Keratinocyte (primary cell): ENCODE results near the gene ZGPAT. TPM values are rescaled to one million over a fixed set of nuclear protein-coding genes. Genes with fewer than 3 reads are reported as not detected.

Experiments used
- DNase-seq: peaks from one replicate; pipeline ENCODE4 v3.0.0-alpha.2; 2011; ENCODE audit warnings: low read depth, missing footprints, low spot score
- FAIRE-seq: peaks from 2 replicates; lab custom pipeline; 2011; peaks lifted over from hg19 to GRCh38; lab: Jason Lieb, UNC
- H2AFZ ChIP-seq: 2 replicates; pipeline ENCODE4 v1.6.0; 2012; ENCODE audit warnings: low read length, control low read depth, inconsistent platforms; ENCODE audit not compliant: control insufficient read depth
- H3K27ac ChIP-seq: 2 replicates; pipeline ENCODE4 v1.5.1; 2011; ENCODE audit warnings: low read length; ENCODE audit not compliant: control insufficient read depth, insufficient read depth
- H3K27me3 ChIP-seq: 3 replicates; pipeline ENCODE4 v1.6.0; 2011; ENCODE audit warnings: low read length; ENCODE audit not compliant: control insufficient read depth, insufficient read depth; ENCODE audit errors: extremely low read depth
- H3K36me3 ChIP-seq, 2 experiments: 2 replicates in 1 of 2; 3 replicates in 1 of 2; pipeline ENCODE4 v1.5.1; 2011; ENCODE audit warnings: low read length in 2 of 2, mild to moderate bottlenecking in 1 of 2; ENCODE audit not compliant: control insufficient read depth in 2 of 2, insufficient read depth in 2 of 2; ENCODE audit errors: extremely low read depth in 1 of 2
- H3K4me1 ChIP-seq: 3 replicates; pipeline ENCODE4 v1.5.1; 2011; ENCODE audit warnings: low read length; ENCODE audit not compliant: control insufficient read depth, insufficient read depth; ENCODE audit errors: extremely low read depth
- H3K4me2 ChIP-seq: 3 replicates; pipeline ENCODE4 v1.6.0; 2011; ENCODE audit warnings: low read depth, low read length; ENCODE audit not compliant: control insufficient read depth, insufficient read depth; ENCODE audit errors: extremely low read depth
- H3K4me3 ChIP-seq, 3 experiments: fragments of 200-600 bp in 1 of 3; sonication (generic) in 1 of 3; 2 replicates in 2 of 3; 3 replicates in 1 of 3; pipeline ENCODE4 v1.5.1; 2011 to 2016; ENCODE audit warnings: low read length in 3 of 3, mild to moderate bottlenecking in 3 of 3, control low read depth in 2 of 3, inconsistent platforms in 1 of 3, low read depth in 1 of 3, mixed read lengths in 1 of 3, mixed run types in 1 of 3, moderate library complexity in 1 of 3; ENCODE audit not compliant: control insufficient read depth in 2 of 3, insufficient read depth in 2 of 3; ENCODE audit errors: extremely low read depth in 1 of 3
- H3K79me2 ChIP-seq: 2 replicates; pipeline ENCODE4 v1.6.0; 2012; ENCODE audit warnings: low read length; ENCODE audit not compliant: control insufficient read depth, insufficient read depth
- H3K9ac ChIP-seq: 3 replicates; pipeline ENCODE4 v1.6.0; 2011; ENCODE audit warnings: low read length; ENCODE audit not compliant: control insufficient read depth, insufficient read depth; ENCODE audit errors: extremely low read depth
- H3K9me1 ChIP-seq: 3 replicates; pipeline ENCODE4 v1.6.0; 2011; ENCODE audit warnings: low read length; ENCODE audit not compliant: control insufficient read depth, insufficient read depth; ENCODE audit errors: extremely low read depth
- H3K9me3 ChIP-seq: 2 replicates; pipeline ENCODE4 v1.5.1; 2012; ENCODE audit warnings: low read depth, low read length; ENCODE audit not compliant: control insufficient read depth
- H4K20me1 ChIP-seq: 3 replicates; pipeline ENCODE4 v1.6.0; 2011; ENCODE audit warnings: low read length; ENCODE audit not compliant: control insufficient read depth, insufficient read depth; ENCODE audit errors: extremely low read depth
- EZH2 ChIP-seq: IDR thresholded peaks from one replicate; pipeline ENCODE4 v1.6.1; 2012; ENCODE audit warnings: inconsistent platforms, mild to moderate bottlenecking, low read length, moderate library complexity
- dilution Hi-C: fragments of 300-500 bp; cut with MboI; formaldehyde crosslinking; loops from one replicate; pipeline ENCODE4 v1.7.0; 2020; ENCODE audit warnings: low sequenced_read_pairs; ENCODE audit not compliant: extremely low pct_ligation_motif_present
- polyA plus RNA-seq, 5 experiments: library from polyadenylated mRNA; depleted of rRNA in 3 of 5; stranded (reverse) in 3 of 5; stranded (forward) in 1 of 5; unstranded in 1 of 5; fragments of >200 nt; gene quantifications; 1 replicate in 1 of 5; 2 replicates in 3 of 5; 3 replicates in 1 of 5; pipeline versions ENCODE4 v1.2.1 to v1.2.3, GENCODE V29; 2011 to 2012; ENCODE audit warnings: missing spikeins in 2 of 5, low read depth in 1 of 5, low replicate concordance in 1 of 5
- TF ChIP-seq, protein P1 (sequence below), 3 experiments: IDR thresholded peaks in 1 of 3; conservative IDR thresholded peaks in 1 of 3; optimal IDR thresholded peaks in 1 of 3; 2 replicates in 2 of 3; 3 replicates in 1 of 3; pipeline versions ENCODE3 to v1.5.1; 2011; ENCODE audit warnings: low read length in 3 of 3, mild to moderate bottlenecking in 3 of 3, moderate library complexity in 2 of 3, control low read depth in 1 of 3, inconsistent platforms in 1 of 3; ENCODE audit not compliant: insufficient read depth in 2 of 3; ENCODE audit errors: extremely low read depth in 1 of 3

The ZGPAT gene
- polyA plus RNA-seq, 1 donor (not counting 4 experiments of a cell fraction or from before 2014, with no cell fraction given), result 7.8 TPM

DNA sequence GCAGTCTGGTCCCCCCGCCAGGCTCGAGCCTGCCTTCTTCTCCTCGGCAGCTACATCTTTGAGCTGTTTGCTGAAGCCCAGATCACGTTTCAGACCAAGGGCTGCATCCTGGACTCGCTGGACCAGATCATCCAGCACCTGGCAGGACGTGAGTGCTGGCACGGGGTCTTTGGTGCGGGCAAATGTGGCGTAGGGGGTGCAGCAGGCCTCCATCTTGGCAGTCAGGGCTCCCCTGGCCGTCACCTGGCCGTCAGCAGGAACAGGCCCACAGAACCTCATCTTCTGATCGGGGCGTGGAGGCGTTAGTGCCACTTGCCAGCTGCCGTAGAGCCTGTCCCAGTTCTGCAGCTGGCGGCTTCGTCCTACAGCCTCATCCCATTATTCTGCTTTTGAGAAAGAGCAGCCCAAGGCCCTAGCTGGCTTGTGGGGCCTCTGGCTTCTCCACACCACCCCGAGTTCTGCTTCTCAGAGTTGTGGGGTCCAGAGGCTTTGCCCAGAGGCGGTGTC is 28.0 kb upstream of the ZGPAT start:
- Histone ChIP-seq H3K36me3 (peaks cover 14 to 21% of the 10 kb centered on the region in 2 experiments), H3K9me1 (no peaks in the 10 kb centered on the region), H3K27me3 (no peaks in the 10 kb centered on the region), H4K20me1 (no peaks in the 10 kb centered on the region), H3K79me2 (no peaks in the 10 kb centered on the region), H2AFZ (no peak overlapping the region), H3K27ac (no peak overlapping the region), H3K9ac (no peak overlapping the region), H3K4me1 (peaks cover 21% of the 10 kb centered on the region), H3K4me2 (no peak overlapping the region), H3K9me3 (no peaks in the 10 kb centered on the region), H3K4me3 (no peak overlapping the region)
- DNase-seq (no peak), FAIRE-seq (no peak)
- dilution Hi-C loops, result no loop called here
- TF ChIP-seq, protein P1, sequence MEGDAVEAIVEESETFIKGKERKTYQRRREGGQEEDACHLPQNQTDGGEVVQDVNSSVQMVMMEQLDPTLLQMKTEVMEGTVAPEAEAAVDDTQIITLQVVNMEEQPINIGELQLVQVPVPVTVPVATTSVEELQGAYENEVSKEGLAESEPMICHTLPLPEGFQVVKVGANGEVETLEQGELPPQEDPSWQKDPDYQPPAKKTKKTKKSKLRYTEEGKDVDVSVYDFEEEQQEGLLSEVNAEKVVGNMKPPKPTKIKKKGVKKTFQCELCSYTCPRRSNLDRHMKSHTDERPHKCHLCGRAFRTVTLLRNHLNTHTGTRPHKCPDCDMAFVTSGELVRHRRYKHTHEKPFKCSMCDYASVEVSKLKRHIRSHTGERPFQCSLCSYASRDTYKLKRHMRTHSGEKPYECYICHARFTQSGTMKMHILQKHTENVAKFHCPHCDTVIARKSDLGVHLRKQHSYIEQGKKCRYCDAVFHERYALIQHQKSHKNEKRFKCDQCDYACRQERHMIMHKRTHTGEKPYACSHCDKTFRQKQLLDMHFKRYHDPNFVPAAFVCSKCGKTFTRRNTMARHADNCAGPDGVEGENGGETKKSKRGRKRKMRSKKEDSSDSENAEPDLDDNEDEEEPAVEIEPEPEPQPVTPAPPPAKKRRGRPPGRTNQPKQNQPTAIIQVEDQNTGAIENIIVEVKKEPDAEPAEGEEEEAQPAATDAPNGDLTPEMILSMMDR (optimal IDR thresholded peaks at IDR 0.05 in 1 of 3, IDR thresholded peaks at IDR 0.05 in 1 of 3, conservative IDR thresholded peaks at IDR 0.05 in 1 of 3; ENCODE audit: extremely low read depth in 1 of 3, insufficient read depth in 2 of 3, low read length in 3 of 3), result no peak
- no peak for TF ChIP-seq EZH2

DNA sequence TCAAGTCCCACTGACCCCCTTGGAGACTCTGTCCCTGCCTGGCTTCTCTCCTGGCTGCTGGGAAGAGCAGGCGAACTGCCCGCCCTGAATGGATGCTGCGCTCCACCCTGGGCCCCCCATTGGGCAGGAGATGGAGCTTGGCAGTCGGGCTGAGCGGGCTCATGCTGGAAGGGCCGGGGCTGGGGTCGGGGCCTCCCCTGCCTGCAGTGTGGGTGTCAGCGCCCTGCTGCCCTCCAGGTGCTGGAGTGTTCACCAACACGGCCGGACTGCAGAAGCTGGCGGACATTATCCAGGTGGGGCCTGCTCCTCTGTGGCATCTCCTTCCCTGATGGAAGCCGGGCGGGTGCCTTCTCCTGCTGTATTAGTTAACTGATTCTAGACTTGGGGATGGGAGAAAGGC is 27.4 kb upstream of the ZGPAT start:
- Histone ChIP-seq H3K79me2 (no peaks in the 10 kb centered on the region), H4K20me1 (no peaks in the 10 kb centered on the region), H2AFZ (no peak overlapping the region), H3K9ac (no peak overlapping the region), H3K27ac (no peak overlapping the region), H3K4me1 (peaks cover 21% of the 10 kb centered on the region), H3K36me3 (peaks cover 11 to 21% of the 10 kb centered on the region in 2 experiments), H3K27me3 (no peaks in the 10 kb centered on the region), H3K4me3 (no peak overlapping the region), H3K9me3 (no peaks in the 10 kb centered on the region), H3K9me1 (no peaks in the 10 kb centered on the region), H3K4me2 (no peak overlapping the region)
- TF ChIP-seq, protein P1 (optimal IDR thresholded peaks at IDR 0.05 in 1 of 3, IDR thresholded peaks at IDR 0.05 in 1 of 3, conservative IDR thresholded peaks at IDR 0.05 in 1 of 3; ENCODE audit: extremely low read depth in 1 of 3, insufficient read depth in 2 of 3, low read length in 3 of 3), result no peak
- TF ChIP-seq EZH2, result no peak
- FAIRE-seq (no peak), DNase-seq (no peak)
- dilution Hi-C loops, result no loop called here
